DOHH2 (cell line): Measurements from ENCODE around the gene NEDD1.

Source experiments
- H3F3A ChIP-seq: fragments of 200-600 bp; sonication (generic), shearing (Covaris generic); 2 replicates; pipeline ENCODE4 v1.6.0; 2016; ENCODE audit warnings: antibody characterized with exemption, mild to moderate bottlenecking; ENCODE audit not compliant: control insufficient read depth, insufficient read depth
- H3K27ac ChIP-seq: fragments of 200-600 bp; sonication (generic); 2 replicates; pipeline ENCODE4 v1.5.1; 2014; ENCODE audit warnings: low read depth, mild to moderate bottlenecking, low read length, moderate library complexity
- H3K27me3 ChIP-seq: fragments of 200-600 bp; sonication (generic); 2 replicates; pipeline ENCODE4 v1.6.1; 2014; ENCODE audit warnings: mild to moderate bottlenecking, low read length, mixed read lengths; ENCODE audit not compliant: control insufficient read depth
- H3K36me3 ChIP-seq: fragments of 200-600 bp; sonication (generic); 2 replicates; pipeline ENCODE4 v1.6.1; 2014; ENCODE audit warnings: mild to moderate bottlenecking, low read length, moderate library complexity, mixed read lengths; ENCODE audit not compliant: control insufficient read depth
- H3K4me1 ChIP-seq: fragments of 200-600 bp; sonication (generic); 2 replicates; pipeline ENCODE4 v1.6.1; 2014; ENCODE audit warnings: mild to moderate bottlenecking, low read length, mixed read lengths; ENCODE audit not compliant: control insufficient read depth
- H3K4me2 ChIP-seq: fragments of 200-600 bp; sonication (generic); 2 replicates; pipeline ENCODE4 v1.6.0; 2014; ENCODE audit warnings: mild to moderate bottlenecking, low read length, moderate library complexity
- H3K4me3 ChIP-seq: fragments of 200-600 bp; sonication (generic); 2 replicates; pipeline ENCODE4 v1.5.1; 2014; ENCODE audit warnings: mild to moderate bottlenecking, low read length, mixed read lengths
- H3K79me2 ChIP-seq: fragments of 200-600 bp; sonication (generic); 2 replicates; pipeline ENCODE4 v1.6.1; 2014; ENCODE audit warnings: mild to moderate bottlenecking, low read length, mixed read lengths; ENCODE audit not compliant: control insufficient read depth
- H3K9me2 ChIP-seq: fragments of 200-600 bp; sonication (generic); replicated peaks from 2 replicates; pipeline ENCODE4 v1.6.1; 2014; ENCODE audit warnings: mild to moderate bottlenecking, low read length, mixed read lengths; ENCODE audit not compliant: control insufficient read depth
- H3K9me3 ChIP-seq: fragments of 200-600 bp; sonication (generic); 2 replicates; pipeline ENCODE4 v1.6.1; 2014; ENCODE audit warnings: antibody characterized with exemption, low read length, mixed read lengths; ENCODE audit not compliant: control insufficient read depth, insufficient read depth
- H4K20me1 ChIP-seq: fragments of 200-600 bp; sonication (generic); 2 replicates; pipeline ENCODE4 v1.6.0; 2014; ENCODE audit warnings: low read depth, mild to moderate bottlenecking, antibody characterized with exemption, low read length, moderate library complexity; ENCODE audit not compliant: control insufficient read depth, insufficient read depth
- EZH2phosphoT487 ChIP-seq: fragments of 200-600 bp; sonication (generic); IDR thresholded peaks from 2 replicates; pipeline ENCODE4 v1.6.1; 2017; ENCODE audit warnings: borderline replicate concordance, mild to moderate bottlenecking, antibody characterized with exemption, low read length, moderate library complexity, mixed read lengths
- TF ChIP-seq, protein P1 (sequence below): fragments of 200-600 bp; sonication (generic); IDR thresholded peaks from one replicate; pipeline ENCODE4 v1.5.1; 2014; ENCODE audit warnings: antibody characterized with exemption, mild to moderate bottlenecking, low read depth, low read length; ENCODE audit not compliant: poor library complexity, severe bottlenecking

The NEDD1 gene

DNA sequence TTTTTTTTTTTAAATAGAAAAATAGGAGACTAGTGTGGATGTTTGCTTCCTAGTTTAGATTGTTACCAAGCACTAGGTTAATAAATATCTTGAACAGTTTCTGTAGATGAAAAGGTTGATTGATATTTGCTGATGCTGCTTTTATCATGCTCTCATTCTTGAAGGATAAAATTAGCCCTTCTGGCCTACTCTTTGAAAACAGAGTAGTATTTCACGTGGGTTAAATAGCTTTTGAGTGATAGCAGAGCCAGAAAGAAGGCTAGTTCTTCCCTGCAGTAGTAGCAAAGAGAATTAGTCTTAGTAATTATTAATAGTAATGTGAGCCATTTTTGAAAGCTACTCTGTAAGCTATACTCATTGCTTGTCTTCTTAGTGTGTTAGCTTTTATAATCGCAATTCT, 5.2 kb downstream of the NEDD1 start:
- TF ChIP-seq, protein P1, sequence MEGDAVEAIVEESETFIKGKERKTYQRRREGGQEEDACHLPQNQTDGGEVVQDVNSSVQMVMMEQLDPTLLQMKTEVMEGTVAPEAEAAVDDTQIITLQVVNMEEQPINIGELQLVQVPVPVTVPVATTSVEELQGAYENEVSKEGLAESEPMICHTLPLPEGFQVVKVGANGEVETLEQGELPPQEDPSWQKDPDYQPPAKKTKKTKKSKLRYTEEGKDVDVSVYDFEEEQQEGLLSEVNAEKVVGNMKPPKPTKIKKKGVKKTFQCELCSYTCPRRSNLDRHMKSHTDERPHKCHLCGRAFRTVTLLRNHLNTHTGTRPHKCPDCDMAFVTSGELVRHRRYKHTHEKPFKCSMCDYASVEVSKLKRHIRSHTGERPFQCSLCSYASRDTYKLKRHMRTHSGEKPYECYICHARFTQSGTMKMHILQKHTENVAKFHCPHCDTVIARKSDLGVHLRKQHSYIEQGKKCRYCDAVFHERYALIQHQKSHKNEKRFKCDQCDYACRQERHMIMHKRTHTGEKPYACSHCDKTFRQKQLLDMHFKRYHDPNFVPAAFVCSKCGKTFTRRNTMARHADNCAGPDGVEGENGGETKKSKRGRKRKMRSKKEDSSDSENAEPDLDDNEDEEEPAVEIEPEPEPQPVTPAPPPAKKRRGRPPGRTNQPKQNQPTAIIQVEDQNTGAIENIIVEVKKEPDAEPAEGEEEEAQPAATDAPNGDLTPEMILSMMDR = no peak
- no peak for TF ChIP-seq EZH2phosphoT487
- no peaks in the 10 kb centered on the region for H3K27me3 ChIP-seq
- H3K9me2 ChIP-seq = no peaks in the 10 kb centered on the region
- peaks cover 2% of the 10 kb centered on the region; the same call in 1 of the 2 replicates for H4K20me1 ChIP-seq
- peaks cover 36% of the 10 kb centered on the region for H3K4me1 ChIP-seq
- H3K36me3 ChIP-seq = peaks cover 51% of the 10 kb centered on the region
- H3K9me3 ChIP-seq = no peaks in the 10 kb centered on the region
- H3K4me2 ChIP-seq = no peak overlapping the region
- H3K79me2 ChIP-seq = peaks cover 79% of the 10 kb centered on the region
- no peak overlapping the region for H3K4me3 ChIP-seq
- no peak overlapping the region for H3K27ac ChIP-seq
- no peaks in the 10 kb centered on the region for H3F3A ChIP-seq

DNA sequence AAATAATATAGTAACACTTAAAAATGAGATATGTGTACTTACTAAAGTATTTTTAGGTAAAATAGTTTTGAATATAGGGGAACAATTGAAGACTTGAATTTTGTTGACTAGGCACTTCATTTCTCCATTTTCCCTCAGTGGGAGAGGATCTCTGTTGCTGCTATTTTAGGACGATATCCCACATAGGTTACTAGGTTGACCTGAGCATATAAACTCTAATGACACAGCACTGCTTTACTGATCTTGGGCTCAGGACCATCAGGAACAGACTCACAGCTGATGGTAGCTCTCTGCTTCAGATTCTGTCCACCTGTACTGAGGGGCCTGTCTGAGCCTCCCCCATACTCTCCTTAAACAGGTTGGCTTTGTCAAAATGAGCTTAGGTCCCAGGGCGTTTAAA, 5.9 kb downstream of the NEDD1 start:
- Histone ChIP-seq H3K9me2 (no peaks in the 10 kb centered on the region), H3K4me2 (no peak overlapping the region), H3K27me3 (no peaks in the 10 kb centered on the region), H3K36me3 (peaks cover 44% of the 10 kb centered on the region), H3K4me3 (no peak overlapping the region), H4K20me1 (peaks cover 2% of the 10 kb centered on the region; the same call in 1 of the 2 replicates), H3K27ac (no peak overlapping the region), H3K79me2 (peaks cover 73% of the 10 kb centered on the region), H3F3A (no peaks in the 10 kb centered on the region), H3K4me1 (peaks cover 36% of the 10 kb centered on the region), H3K9me3 (no peaks in the 10 kb centered on the region)
- TF ChIP-seq EZH2phosphoT487 = no peak
- TF ChIP-seq, protein P1 = no peak

DNA sequence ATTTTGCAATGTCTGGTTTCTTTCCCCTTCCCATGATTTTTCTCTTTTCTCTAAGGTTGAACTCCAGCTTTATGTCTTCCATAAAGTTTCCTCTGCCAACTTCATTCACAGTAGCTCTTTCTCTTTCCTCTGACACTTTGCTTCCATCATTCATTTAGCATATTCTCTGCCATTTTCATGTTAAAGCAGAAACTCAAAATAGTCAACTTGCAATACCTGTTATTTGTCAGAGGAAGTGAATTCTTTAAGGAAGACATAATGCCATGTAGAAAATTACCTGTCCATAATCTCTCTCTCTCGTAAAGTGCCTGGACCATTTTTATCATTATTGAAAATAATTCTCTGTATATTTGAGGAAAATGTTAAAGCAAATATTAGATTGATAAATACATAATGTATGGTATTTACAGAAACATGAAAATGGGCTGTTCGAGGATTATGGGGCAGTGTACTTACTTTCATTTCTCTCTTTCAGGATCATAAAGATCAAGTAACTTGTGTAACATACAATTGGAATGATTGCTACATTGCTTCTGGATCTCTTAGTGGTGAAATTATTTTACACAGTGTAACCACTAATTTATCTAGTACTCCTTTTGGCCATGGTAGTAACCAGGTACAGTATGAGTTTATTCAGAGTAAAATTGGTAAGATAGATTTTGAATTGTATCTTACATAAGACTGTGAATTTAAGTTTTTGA, 12.6 kb downstream of the NEDD1 start:
- H3K9me3 ChIP-seq = no peaks in the 10 kb centered on the region
- peaks cover 2% of the 10 kb centered on the region; the same call in 1 of the 2 replicates for H4K20me1 ChIP-seq
- H3K4me3 ChIP-seq = no peak overlapping the region
- H3K36me3 ChIP-seq = peaks cover 49% of the 10 kb centered on the region
- H3K9me2 ChIP-seq = no peaks in the 10 kb centered on the region
- TF ChIP-seq, protein P1 = no peak
- no peak for TF ChIP-seq EZH2phosphoT487
- no peak overlapping the region for H3K27ac ChIP-seq
- no peaks in the 10 kb centered on the region for H3K4me1 ChIP-seq
- no peaks in the 10 kb centered on the region for H3F3A ChIP-seq
- H3K27me3 ChIP-seq = no peaks in the 10 kb centered on the region
- no peak overlapping the region for H3K4me2 ChIP-seq
- peaks cover 25% of the 10 kb centered on the region for H3K79me2 ChIP-seq
